Thyroid gland (tissue), 4 donors: ENCODE data around the gene FNDC3B.

ENCODE experiments used
- POLR2A ChIP-seq, 2 donors: fragments of 450-650 bp; IDR thresholded peaks; one replicate each; pipeline ENCODE4 v1.6.1; 2017; ENCODE audit warnings: antibody characterized with exemption in 2 of 2, mild to moderate bottlenecking in 2 of 2, moderate library complexity in 1 of 2
- TF ChIP-seq, protein P1 (sequence below), 6 experiments: fragments of 200-600 bp in 3 of 6; fragments of 450-650 bp in 3 of 6; sonication (generic) in 3 of 6; IDR thresholded peaks; one replicate each; pipeline ENCODE4 v1.5.1; 2016 to 2019; ENCODE audit warnings: antibody characterized with exemption in 6 of 6, mild to moderate bottlenecking in 2 of 6, inconsistent platforms in 1 of 6, moderate library complexity in 1 of 6

DNA sequence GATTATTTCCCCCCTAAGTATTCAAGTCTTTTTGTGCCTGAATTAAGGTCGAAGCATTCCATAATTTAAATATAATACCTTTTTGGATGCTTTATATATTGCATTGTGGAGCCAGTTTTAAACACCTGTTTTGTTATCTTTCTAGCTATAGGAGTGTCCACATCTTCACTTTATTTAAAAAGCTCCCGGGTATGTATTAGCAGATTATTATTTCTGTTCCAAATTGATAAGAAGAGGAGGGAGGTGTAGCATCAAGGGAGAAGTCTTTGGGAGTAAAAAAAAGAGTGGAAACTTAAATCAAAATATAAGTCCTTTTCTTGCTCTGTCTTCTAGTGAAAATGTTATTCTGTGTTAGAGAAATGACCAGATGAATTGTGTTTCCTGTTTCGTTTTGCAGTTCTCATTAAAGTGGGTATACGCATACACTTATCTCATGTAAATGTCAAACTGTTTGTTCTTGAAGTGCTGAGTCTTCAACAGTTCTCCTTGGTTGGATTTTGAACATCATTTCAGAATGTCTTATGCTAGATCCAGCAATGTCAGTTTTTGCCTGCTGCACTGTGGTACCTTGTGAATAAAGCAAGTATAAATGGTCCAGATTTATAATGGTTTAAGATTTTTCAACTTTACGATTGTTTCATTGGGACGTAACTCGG, 105.8 kb downstream of the FNDC3B start:
- TF ChIP-seq, protein P1, sequence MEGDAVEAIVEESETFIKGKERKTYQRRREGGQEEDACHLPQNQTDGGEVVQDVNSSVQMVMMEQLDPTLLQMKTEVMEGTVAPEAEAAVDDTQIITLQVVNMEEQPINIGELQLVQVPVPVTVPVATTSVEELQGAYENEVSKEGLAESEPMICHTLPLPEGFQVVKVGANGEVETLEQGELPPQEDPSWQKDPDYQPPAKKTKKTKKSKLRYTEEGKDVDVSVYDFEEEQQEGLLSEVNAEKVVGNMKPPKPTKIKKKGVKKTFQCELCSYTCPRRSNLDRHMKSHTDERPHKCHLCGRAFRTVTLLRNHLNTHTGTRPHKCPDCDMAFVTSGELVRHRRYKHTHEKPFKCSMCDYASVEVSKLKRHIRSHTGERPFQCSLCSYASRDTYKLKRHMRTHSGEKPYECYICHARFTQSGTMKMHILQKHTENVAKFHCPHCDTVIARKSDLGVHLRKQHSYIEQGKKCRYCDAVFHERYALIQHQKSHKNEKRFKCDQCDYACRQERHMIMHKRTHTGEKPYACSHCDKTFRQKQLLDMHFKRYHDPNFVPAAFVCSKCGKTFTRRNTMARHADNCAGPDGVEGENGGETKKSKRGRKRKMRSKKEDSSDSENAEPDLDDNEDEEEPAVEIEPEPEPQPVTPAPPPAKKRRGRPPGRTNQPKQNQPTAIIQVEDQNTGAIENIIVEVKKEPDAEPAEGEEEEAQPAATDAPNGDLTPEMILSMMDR (IDR thresholded peaks at IDR 0.05) = no peak
- TF ChIP-seq POLR2A (IDR thresholded peaks at IDR 0.05) = no peak
